ENCODE data around the gene CADM1.

Gene CADM1

GRCh38 chr11:115164774-115165173, 339.4 kb downstream of the CADM1 start:
- no peak overlapping the region for H3K9ac ChIP-seq (ENCODE audit: low read length)
- no peaks in the 10 kb centered on the region for H3K27me3 ChIP-seq (replicated peaks; ENCODE audit: insufficient read depth, low read length)
- H3K9me2 ChIP-seq (replicated peaks; ENCODE audit: insufficient read depth, low read length), result no peaks in the 10 kb centered on the region
- no peak for DNase-seq
- no peaks in the 10 kb centered on the region for H3K79me2 ChIP-seq (ENCODE audit: low read length)
- H3K27ac ChIP-seq (ENCODE audit: low read length), result no peak overlapping the region
- TF ChIP-seq CTCF (IDR thresholded peaks at IDR 0.05; ENCODE audit: low read length), result no peak
- no peak for TF ChIP-seq EZH2phosphoT487 (IDR thresholded peaks at IDR 0.05; ENCODE audit: low read length)
- TF ChIP-seq EZH2 (optimal IDR thresholded peaks at IDR 0.05; ENCODE audit: low read depth, low read length), result no peak
- no peaks in the 10 kb centered on the region for H3K36me3 ChIP-seq (replicated peaks; ENCODE audit: insufficient read depth, low read length)
- H3K9me3 ChIP-seq (replicated peaks; ENCODE audit: insufficient read depth, low read length), result no peaks in the 10 kb centered on the region
- no peaks in the 10 kb centered on the region for H4K20me1 ChIP-seq (ENCODE audit: insufficient read depth, low read length)
- H3K4me1 ChIP-seq (ENCODE audit: low read length), result no peaks in the 10 kb centered on the region
- H3K4me3 ChIP-seq (ENCODE audit: low read length), result no peak overlapping the region
- no peak overlapping the region for H3K4me2 ChIP-seq (ENCODE audit: low read depth, low read length)
- H3F3A ChIP-seq (ENCODE audit: insufficient read depth, low read length), result no peaks in the 10 kb centered on the region
- H2AFZ ChIP-seq (ENCODE audit: low read length), result no peak overlapping the region

- H3K27me3 ChIP-seq (replicated peaks; ENCODE audit: insufficient read depth, low read length), result no peaks in the 10 kb centered on the region
- H3K79me2 ChIP-seq (ENCODE audit: low read length), result no peaks in the 10 kb centered on the region
- H4K20me1 ChIP-seq (ENCODE audit: insufficient read depth, low read length), result no peaks in the 10 kb centered on the region
- H2AFZ ChIP-seq (ENCODE audit: low read length), result no peak overlapping the region
- no peaks in the 10 kb centered on the region for H3K9me3 ChIP-seq (replicated peaks; ENCODE audit: insufficient read depth, low read length)
- no peak overlapping the region for H3K4me3 ChIP-seq (ENCODE audit: low read length)
- no peaks in the 10 kb centered on the region for H3K9me2 ChIP-seq (replicated peaks; ENCODE audit: insufficient read depth, low read length)
- DNase-seq, result no peak
- H3K36me3 ChIP-seq (replicated peaks; ENCODE audit: insufficient read depth, low read length), result no peaks in the 10 kb centered on the region
- H3K4me1 ChIP-seq (ENCODE audit: low read length), result no peaks in the 10 kb centered on the region
- H3K4me2 ChIP-seq (ENCODE audit: low read depth, low read length), result no peak overlapping the region
- no peak for TF ChIP-seq EZH2 (optimal IDR thresholded peaks at IDR 0.05; ENCODE audit: low read depth, low read length)
- TF ChIP-seq EZH2phosphoT487 (IDR thresholded peaks at IDR 0.05; ENCODE audit: low read length), result no peak
- no peak for TF ChIP-seq CTCF (IDR thresholded peaks at IDR 0.05; ENCODE audit: low read length)
- no peak overlapping the region for H3K9ac ChIP-seq (ENCODE audit: low read length)
- H3K27ac ChIP-seq (ENCODE audit: low read length), result no peak overlapping the region
- H3F3A ChIP-seq (ENCODE audit: insufficient read depth, low read length), result no peaks in the 10 kb centered on the region
These were observed 341.3 kb downstream of the CADM1 start for GRCh38 chr11:115162919-115163318.

GRCh38 chr11:115161876-115162275, 342.3 kb downstream of the CADM1 start:
- Histone ChIP-seq H3K79me2 (ENCODE audit: low read length) (no peaks in the 10 kb centered on the region), H3K36me3 (replicated peaks; ENCODE audit: insufficient read depth, low read length) (no peaks in the 10 kb centered on the region), H3K4me2 (ENCODE audit: low read depth, low read length) (no peak overlapping the region), H3K9me3 (replicated peaks; ENCODE audit: insufficient read depth, low read length) (no peaks in the 10 kb centered on the region), H3F3A (ENCODE audit: insufficient read depth, low read length) (no peaks in the 10 kb centered on the region), H4K20me1 (ENCODE audit: insufficient read depth, low read length) (no peaks in the 10 kb centered on the region), H3K4me1 (ENCODE audit: low read length) (no peaks in the 10 kb centered on the region), H3K9ac (ENCODE audit: low read length) (no peak overlapping the region), H3K27me3 (replicated peaks; ENCODE audit: insufficient read depth, low read length) (no peaks in the 10 kb centered on the region), H3K4me3 (ENCODE audit: low read length) (no peak overlapping the region), H3K9me2 (replicated peaks; ENCODE audit: insufficient read depth, low read length) (no peaks in the 10 kb centered on the region), H2AFZ (ENCODE audit: low read length) (no peak overlapping the region), H3K27ac (ENCODE audit: low read length) (no peak overlapping the region)
- no peak for TF ChIP-seq EZH2phosphoT487 (IDR thresholded peaks at IDR 0.05; ENCODE audit: low read length)
- no peak for TF ChIP-seq EZH2 (optimal IDR thresholded peaks at IDR 0.05; ENCODE audit: low read depth, low read length)
- no peak for TF ChIP-seq CTCF (IDR thresholded peaks at IDR 0.05; ENCODE audit: low read length)
- DNase-seq, result no peak
